Eye (tissue), 1 donor: ENCODE data around the gene CELSR1.

Experiments
- DNase-seq: peaks from one replicate; pipeline ENCODE4 v3.0.0-alpha.2; 2015

CELSR1 gene

GRCh38 chr22:46574993-46575910 lies 37.8 kb upstream of the CELSR1 start:
- DNase-seq, result no peak

GRCh38 chr22:46574438-46574992 lies 37.1 kb upstream of the CELSR1 start:
- no peak for DNase-seq

GRCh38 chr22:46573781-46574437 lies 36.5 kb upstream of the CELSR1 start:
- DNase-seq, result no peak

GRCh38 chr22:46572911-46573780 lies 35.7 kb upstream of the CELSR1 start:
- no peak for DNase-seq

- DNase-seq, result no peak
Measured at GRCh38 chr22:46571642-46572250, 34.3 kb upstream of the CELSR1 start.

GRCh38 chr22:46569848-46570695 lies 32.7 kb upstream of the CELSR1 start:
- no peak for DNase-seq

DNA sequence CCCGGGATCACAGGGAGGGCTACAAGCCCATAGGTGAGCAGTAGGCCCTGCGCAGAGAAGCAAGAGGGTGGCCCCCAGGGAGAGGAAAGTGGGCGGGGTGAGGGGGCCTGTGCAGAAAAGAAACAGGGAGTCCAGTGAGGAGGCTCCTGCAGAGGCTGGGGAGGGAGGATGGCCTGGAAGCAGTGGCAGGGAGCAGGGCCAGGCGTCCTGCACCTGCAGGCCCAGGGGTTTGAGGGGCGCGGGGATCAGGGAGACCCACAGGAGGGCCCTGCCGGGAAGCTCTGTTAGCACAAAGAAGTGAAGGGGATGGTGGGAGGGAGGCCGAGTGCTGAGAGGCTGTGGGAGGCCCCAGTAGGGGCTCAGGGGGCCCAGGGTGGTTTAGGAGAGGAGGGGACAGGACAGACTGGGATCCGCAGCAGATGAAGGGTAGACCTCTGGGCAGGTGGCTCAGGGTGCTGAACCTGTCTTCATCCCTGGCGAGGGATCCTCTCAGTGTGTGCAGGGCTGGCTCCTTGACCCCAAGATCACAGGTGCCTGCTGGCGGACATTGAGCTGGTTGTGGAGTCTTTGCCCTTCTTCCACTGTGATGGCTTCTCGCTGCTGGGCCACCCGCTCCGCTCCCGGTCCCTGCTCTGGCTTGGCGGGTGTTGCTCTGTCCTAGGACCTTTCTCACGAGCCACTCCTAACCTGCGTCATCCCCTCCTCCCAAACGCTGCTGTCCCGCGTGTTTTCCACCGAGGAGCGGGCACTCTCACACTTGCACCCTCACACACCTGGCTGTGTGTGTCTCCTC lies 31.8 kb upstream of the CELSR1 start:
- DNase-seq, result no peak

- DNase-seq, result no peak
Measured at GRCh38 chr22:46568102-46568809, 30.8 kb upstream of the CELSR1 start.

DNA sequence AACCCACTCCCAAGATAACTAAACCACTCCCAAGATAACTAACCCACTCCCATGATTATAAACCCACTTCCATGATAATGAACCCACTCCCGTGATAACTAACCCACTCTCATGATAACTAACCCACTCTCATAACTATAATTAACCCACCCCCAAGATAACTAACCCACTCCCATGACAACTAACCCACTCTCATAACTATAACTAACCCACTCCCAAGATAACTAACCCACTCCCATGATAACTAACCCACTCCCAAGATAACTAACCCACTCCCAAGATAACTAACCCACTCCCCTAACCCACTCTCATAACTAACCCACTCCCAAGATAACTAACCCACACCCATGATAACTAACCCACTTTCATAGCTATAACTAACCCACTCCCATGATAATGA lies 30.1 kb upstream of the CELSR1 start:
- DNase-seq, result no peak

DNA sequence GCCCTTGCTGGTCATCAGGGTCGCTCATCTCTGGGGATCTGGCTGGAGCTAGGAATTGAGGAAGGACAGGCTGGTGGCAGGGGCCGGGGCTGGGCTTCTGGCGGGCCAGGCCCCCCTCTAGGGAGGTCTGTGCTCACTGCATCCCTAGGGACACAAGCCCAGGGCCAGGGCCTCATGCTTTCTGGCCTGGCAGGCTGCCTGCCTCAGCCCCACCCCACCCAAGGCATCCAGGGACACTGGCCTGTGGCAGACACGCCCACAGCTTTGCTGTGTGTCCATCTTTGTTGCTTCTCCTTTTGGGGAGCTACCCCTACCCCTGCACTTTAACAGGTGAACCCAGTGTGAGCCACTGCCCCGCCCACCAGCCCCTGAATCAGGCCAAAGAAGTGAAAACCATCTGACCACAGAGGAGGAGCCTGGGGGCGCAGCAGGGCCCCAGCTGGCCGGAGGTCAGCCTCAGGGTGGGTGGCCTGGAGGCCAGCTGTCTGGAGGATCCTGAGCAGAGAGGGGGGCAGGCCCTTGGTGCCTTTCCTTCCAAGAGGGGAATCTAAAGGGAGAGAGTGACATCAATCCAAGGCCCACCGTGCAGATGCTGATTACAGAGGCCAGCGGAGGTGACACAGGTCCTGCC lies 26.8 kb upstream of the CELSR1 start:
- peak; percentile 44 for DNase-seq

- DNase-seq, result peak; percentile 89
Measured at GRCh38 chr22:46563381-46564083, 26.1 kb upstream of the CELSR1 start.

- peak; percentile 68 for DNase-seq
Measured at GRCh38 chr22:46561435-46561905, 24.1 kb upstream of the CELSR1 start.

DNA sequence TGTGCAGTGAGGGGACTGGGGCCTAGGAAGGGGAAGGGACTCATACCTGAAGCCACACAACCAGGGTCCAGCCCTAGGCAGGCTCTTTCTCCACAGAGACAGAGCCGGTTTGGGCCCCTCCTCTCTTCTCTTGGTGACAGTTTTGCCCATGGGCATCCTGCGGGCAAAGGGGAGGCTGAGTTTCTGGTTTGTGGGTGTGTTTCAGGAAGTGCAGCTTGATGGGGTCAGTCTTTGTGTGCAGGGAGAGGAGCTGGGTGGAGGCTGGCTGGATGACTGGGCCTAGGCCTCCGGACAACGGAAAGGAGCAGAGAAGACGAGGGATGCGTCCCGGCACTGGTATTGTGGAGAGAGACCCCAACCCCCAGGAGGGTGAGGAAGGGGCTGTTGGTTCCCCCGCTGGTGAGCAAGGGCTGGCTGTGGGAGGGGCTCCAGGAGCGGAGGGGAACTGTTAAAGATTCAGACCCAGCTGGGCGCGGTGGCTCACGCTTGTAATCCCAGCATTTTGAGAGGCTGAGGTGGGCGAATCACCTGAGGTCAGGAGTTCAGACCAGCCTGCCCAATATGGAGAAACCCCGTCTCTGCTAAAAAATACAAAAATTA lies 23.4 kb upstream of the CELSR1 start:
- no peak for DNase-seq

- DNase-seq, result no peak
Measured at GRCh38 chr22:46557736-46558480, 20.5 kb upstream of the CELSR1 start.

DNA sequence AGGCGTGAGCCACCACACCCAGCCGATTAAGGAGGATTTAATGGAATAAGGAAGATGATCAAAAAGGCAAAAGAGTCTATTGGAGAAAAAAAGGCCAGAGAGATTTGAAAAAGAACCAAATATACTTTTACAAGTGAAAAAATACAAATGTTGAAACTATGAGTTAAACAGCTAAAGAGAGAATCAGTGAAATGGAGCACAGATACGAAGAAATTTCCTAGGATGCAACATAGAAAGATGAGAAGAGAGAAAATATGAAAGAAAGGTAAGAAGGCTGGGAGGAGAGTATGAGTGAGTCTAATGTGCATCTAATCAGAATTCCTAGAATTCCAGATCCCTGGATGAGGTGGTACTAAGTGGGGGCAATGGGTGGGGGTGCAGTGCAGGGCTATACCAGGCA lies 19.4 kb upstream of the CELSR1 start:
- DNase-seq, result no peak

- no peak for DNase-seq
Measured at GRCh38 chr22:46553189-46553588, 15.8 kb upstream of the CELSR1 start.

DNA sequence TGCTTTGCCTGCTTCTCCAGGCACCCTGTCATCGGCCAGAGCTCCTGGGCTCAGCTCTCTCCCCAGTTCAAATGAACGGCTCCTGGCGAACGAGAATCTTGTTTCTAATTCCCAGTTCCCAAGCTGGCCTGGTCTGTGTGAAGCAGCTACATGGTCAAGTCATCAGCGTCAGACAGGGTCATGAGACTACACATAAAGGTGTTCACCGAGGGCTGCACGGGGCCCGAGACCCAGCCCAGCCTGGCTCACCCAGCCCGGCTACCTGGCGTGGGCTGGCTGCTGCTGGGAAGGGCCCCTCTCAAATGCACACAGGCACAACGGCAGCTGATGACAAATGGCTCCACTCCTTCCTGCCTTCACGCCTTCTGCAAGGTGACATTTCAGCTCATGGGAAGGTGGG lies 14.6 kb upstream of the CELSR1 start:
- DNase-seq, result no peak
